ENCODE measurements around the gene ZSCAN10. TPM values are rescaled to one million over a fixed set of nuclear protein-coding genes. Genes with fewer than 3 reads are reported as not detected.

The ZSCAN10 gene
- total RNA-seq, 1 experiment from 2014 or later = not detected

DNA sequence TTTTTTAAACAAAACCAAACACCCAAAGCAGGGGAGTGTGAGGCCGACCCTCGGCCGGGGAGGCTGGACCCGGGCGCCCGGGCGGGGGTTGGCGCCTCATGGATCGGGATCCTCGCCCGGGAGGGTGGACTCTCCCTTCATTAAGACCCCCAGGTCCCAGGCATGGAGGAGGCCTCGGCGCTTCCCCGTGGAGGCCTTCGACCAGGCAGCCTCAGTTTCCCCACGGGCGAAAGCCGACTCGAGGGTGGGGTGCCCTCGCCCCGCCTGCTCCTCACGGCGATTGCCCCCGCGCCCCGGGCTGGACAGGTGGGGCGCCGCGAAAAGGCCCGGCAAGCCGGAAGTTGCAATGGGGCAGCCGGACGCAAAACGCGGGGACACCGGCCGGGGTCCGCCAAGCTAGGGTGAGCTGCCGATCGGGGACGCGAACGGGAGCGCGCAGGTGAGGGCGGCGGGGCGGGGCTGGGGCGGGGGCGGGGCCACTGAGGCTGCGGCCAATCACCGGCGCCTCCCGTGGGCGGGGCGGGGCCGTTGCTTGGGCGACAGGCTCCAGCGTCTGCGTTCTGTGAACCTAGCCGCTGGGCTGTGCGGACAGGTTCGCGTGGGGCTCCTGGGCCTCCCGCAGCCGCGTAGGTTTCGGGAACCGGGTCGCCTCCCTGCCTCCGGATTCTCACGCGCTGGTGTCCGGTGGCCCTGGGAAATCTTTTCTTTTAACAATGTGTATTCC lies 7.3 kb upstream of the ZSCAN10 start:
- Mint-ChIP-seq H3K4me1 (ENCODE audit: low read depth, unreplicated experiment) (peaks cover 6% of the 10 kb centered on the region), H3K4me3 (ENCODE audit: unreplicated experiment) (peak overlapping the region; percentile 71), H3K9me3 (ENCODE audit: unreplicated experiment) (no peaks in the 10 kb centered on the region), H3K27me3 (ENCODE audit: insufficient read depth, unreplicated experiment) (no peaks in the 10 kb centered on the region), H3K27ac (ENCODE audit: unreplicated experiment) (peak overlapping the region; percentile 84), H3K36me3 (ENCODE audit: insufficient read depth, unreplicated experiment) (no peaks in the 10 kb centered on the region)
- intact Hi-C loops (cut with micrococcal nuclease; ENCODE audit: unreplicated experiment) = loop anchor here (1.0 to 2.0 kb wide), 2 partner anchors 18 to 48 kb away; no protein-coding TSS in a partner anchor
- peak; percentile 94 for DNase-seq
- Histone ChIP-seq H3K4me3 (ENCODE audit: low read depth, low read length) (peak overlapping the region; percentile 90), H3K9me3 (no peaks in the 10 kb centered on the region), H3K27me3 (replicated peaks; ENCODE audit: control insufficient read depth, insufficient read depth, low read length) (no peaks in the 10 kb centered on the region), H3K4me1 (peaks cover 3% of the 10 kb centered on the region; the same call in 1 of the 2 replicates), H3K36me3 (ENCODE audit: control insufficient read depth, insufficient read depth, low read length) (no peaks in the 10 kb centered on the region)
- TF ChIP-seq, protein P1, sequence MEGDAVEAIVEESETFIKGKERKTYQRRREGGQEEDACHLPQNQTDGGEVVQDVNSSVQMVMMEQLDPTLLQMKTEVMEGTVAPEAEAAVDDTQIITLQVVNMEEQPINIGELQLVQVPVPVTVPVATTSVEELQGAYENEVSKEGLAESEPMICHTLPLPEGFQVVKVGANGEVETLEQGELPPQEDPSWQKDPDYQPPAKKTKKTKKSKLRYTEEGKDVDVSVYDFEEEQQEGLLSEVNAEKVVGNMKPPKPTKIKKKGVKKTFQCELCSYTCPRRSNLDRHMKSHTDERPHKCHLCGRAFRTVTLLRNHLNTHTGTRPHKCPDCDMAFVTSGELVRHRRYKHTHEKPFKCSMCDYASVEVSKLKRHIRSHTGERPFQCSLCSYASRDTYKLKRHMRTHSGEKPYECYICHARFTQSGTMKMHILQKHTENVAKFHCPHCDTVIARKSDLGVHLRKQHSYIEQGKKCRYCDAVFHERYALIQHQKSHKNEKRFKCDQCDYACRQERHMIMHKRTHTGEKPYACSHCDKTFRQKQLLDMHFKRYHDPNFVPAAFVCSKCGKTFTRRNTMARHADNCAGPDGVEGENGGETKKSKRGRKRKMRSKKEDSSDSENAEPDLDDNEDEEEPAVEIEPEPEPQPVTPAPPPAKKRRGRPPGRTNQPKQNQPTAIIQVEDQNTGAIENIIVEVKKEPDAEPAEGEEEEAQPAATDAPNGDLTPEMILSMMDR (IDR thresholded peaks at IDR 0.05; ENCODE audit: insufficient read depth in 1 of 2, low read depth in 1 of 2, low read length in 1 of 2, severe bottlenecking in 1 of 2, unreplicated experiment in 1 of 2) = no peak
- ChIA-PET CTCF (interaction anchor here (0.6 to 1.2 kb wide), 7 partner anchors 19 to 164 kb away, joined by 3 to 8 read pairs (median 4); partner anchors contain the start of gene TNFRSF12A), POLR2A (interaction anchor here (0.6 to 1.0 kb wide), 5 partner anchors 28 to 101 kb away, joined by 3 to 12 read pairs (median 9); partner anchors contain the start of gene ZNF213)
- no TSS peak for BruUV-seq (replicated peaks)

DNA sequence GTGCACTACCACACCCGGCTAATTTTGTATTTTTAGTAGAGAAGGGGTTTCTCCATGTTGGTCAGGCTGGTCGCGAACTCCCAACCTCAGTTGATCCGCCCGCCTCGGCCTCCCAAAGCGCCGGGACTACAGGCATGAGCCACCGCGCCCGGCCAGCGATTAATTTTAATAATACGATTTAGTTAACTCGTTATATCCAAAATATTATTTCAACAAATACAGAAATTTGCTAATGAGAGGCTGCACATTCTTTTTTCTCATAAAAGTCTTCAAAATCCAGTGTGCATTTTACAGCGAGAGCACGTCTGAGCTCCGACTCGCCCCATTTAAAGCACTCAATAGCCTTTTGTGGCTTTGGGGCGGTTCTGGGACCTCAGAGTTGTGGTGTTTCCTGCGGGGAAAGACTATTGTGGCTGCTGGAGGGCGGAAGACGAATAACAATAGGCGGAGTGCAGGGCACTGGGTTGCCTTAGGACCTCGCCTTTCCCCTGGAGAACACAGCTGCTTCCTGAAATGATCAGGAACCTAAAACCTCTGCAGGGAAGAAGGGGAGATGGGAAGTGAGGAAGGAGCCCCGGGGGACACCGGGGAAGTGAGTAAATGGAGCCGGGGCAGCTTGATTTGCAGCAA lies 2.9 kb upstream of the ZSCAN10 start:
- peaks cover 15% of the 10 kb centered on the region for H3K4me1 Mint-ChIP-seq (ENCODE audit: low read depth, unreplicated experiment)
- no peaks in the 10 kb centered on the region for H3K9me3 Mint-ChIP-seq (ENCODE audit: unreplicated experiment)
- H3K27ac Mint-ChIP-seq (ENCODE audit: unreplicated experiment) = no peak overlapping the region
- no peaks in the 10 kb centered on the region for H3K27me3 Mint-ChIP-seq (ENCODE audit: insufficient read depth, unreplicated experiment)
- DNase-seq = no peak
- intact Hi-C loops (cut with micrococcal nuclease; ENCODE audit: unreplicated experiment) = loop anchor here (2.0 kb wide), 1 partner anchor 33 kb away; the partner anchor contains the start of gene ZNF213
- Histone ChIP-seq H3K9me3 (no peaks in the 10 kb centered on the region), H3K4me1 (peaks cover 10% of the 10 kb centered on the region), H3K4me3 (ENCODE audit: low read depth, low read length) (no peak overlapping the region), H3K36me3 (ENCODE audit: control insufficient read depth, insufficient read depth, low read length) (no peaks in the 10 kb centered on the region), H3K27me3 (replicated peaks; ENCODE audit: control insufficient read depth, insufficient read depth, low read length) (no peaks in the 10 kb centered on the region)
- H3K36me3 Mint-ChIP-seq (ENCODE audit: insufficient read depth, unreplicated experiment) = no peaks in the 10 kb centered on the region
- H3K4me3 Mint-ChIP-seq (ENCODE audit: unreplicated experiment) = no peak overlapping the region
- no TSS peak for BruUV-seq (replicated peaks)
- POLR2A ChIA-PET = interaction anchor here (0.5 to 0.9 kb wide), 2 partner anchors 43 to 57 kb away, joined by 3 to 5 read pairs; no protein-coding TSS in a partner anchor
- TF ChIP-seq, protein P1 (IDR thresholded peaks at IDR 0.05; ENCODE audit: insufficient read depth in 1 of 2, low read depth in 1 of 2, low read length in 1 of 2, severe bottlenecking in 1 of 2, unreplicated experiment in 1 of 2) = no peak
- CTCF ChIA-PET = no interaction called here
